ENCODE data around the gene DNAAF5. TPM values are rescaled to one million over a fixed set of nuclear protein-coding genes. Genes with fewer than 3 reads are reported as not detected.
"Not testable (repeated sequence)": the region's sequence is repeated elsewhere in the genome, so short reads cannot be mapped to it uniquely, and the experiment has no call there.

DNAAF5 gene
- total and polyA plus RNA-seq, 2 of the 4 experiments (the other 2 are of a cell fraction): 12.4 to 32.6 TPM

- H3K56ac ChIP-seq (ENCODE audit: extremely low read depth, insufficient read depth, low read length); H2BK5ac ChIP-seq (ENCODE audit: low read depth, low read length, poor library complexity, severe bottlenecking); H3K9me1 ChIP-seq (ENCODE audit: insufficient read depth, low read length); H3K23ac ChIP-seq (ENCODE audit: low read depth, low read length); H2BK120ac ChIP-seq (ENCODE audit: low read depth, low read length); CTCF ChIA-PET; dilution Hi-C loops (cut with HindIII; ENCODE audit: low sequenced_read_pairs, unreplicated experiment); H3K36me3 ChIP-seq (ENCODE audit: control insufficient read depth, insufficient read depth, low read length); H4K5ac ChIP-seq (ENCODE audit: low read depth, low read length); H3K9ac ChIP-seq (ENCODE audit: low read depth, low read length); H3K27me3 ChIP-seq (ENCODE audit: control insufficient read depth, insufficient read depth, low read length); H3K4ac ChIP-seq (ENCODE audit: low read depth, low read length); ATAC-seq (ENCODE audit: low read depth); H2BK15ac ChIP-seq (ENCODE audit: low read depth, low read length); H3K4me2 ChIP-seq (ENCODE audit: low read depth, low read length); H4K8ac ChIP-seq (ENCODE audit: low read depth in 2 of 2, low read length in 2 of 2); H3K79me1 ChIP-seq (ENCODE audit: low read depth in 1 of 2, low read length in 2 of 2); in situ Hi-C loops (cut with MboI; ENCODE audit: low sequenced_read_pairs); H3K4me3 ChIP-seq (ENCODE audit: insufficient read depth, low read depth, low read length); H3K27ac ChIP-seq (ENCODE audit: insufficient read depth, low read length); H2BK20ac ChIP-seq (ENCODE audit: low read depth, low read length); H3K14ac ChIP-seq (replicated peaks; ENCODE audit: low read depth, low read length); intact Hi-C loops (cut with micrococcal nuclease); H3K4me1 ChIP-seq (ENCODE audit: control insufficient read depth, insufficient read depth, low read length); H4K91ac ChIP-seq (ENCODE audit: insufficient read depth, low read depth, low read length); H2AK9ac ChIP-seq (replicated peaks; ENCODE audit: low read depth, low read length, poor library complexity); DNase-seq; H3K9me3 ChIP-seq (ENCODE audit: control insufficient read depth, insufficient read depth, low read length); H2AK5ac ChIP-seq (ENCODE audit: low read depth, low read length); BruUV-seq (replicated peaks); H3K18ac ChIP-seq (ENCODE audit: low read depth, low read length); POLR2A ChIA-PET (ENCODE audit: unreplicated experiment); H2AFZ ChIP-seq (replicated peaks; ENCODE audit: low read length, poor library complexity); H4K20me1 ChIP-seq (ENCODE audit: insufficient read depth, low read length): not testable (repeated sequence)
- WGBS, 2 experiments (ENCODE audit: extremely low coverage in 2 of 2, insufficient read length in 1 of 2): 100% methylated on average over 1 of the region's 4 CpGs; no CpG with 5 or more reads in 1 of the 2 experiments
These were observed 77.3 kb downstream of the DNAAF5 start for GRCh38 chr7:803796-804195.
